Measurements from ENCODE around the gene FNDC3B. TPM values are rescaled to one million over a fixed set of nuclear protein-coding genes. Genes with fewer than 3 reads are reported as not detected.

The FNDC3B gene
- total RNA-seq, 1 donor from 2014 or later, result 153 TPM

DNA sequence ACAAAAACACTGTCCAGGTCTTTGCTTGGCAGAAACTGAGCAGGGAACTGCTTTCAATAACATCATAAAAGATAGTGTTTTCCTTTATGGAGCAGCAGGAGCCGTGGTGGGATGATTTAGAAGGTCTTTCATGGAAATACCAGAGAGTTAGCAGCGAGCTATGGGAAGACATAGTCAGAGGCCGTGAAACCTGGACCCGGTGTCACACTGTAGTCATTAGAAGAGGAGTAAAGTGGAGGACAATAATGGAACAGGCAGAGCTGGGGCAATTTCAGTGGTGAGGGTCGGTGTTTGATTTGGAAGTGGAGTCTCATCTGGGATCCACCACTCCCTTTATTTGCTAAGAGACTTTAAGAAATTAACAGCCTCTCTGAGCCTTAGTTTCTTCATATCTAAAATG, 351.4 kb downstream of the FNDC3B start:
- no peak overlapping the region for H3K27ac ChIP-seq
- H3K36me3 ChIP-seq, result peaks cover 5% of the 10 kb centered on the region
- intact Hi-C loops (cut with DNase I), result no loop called here
- TF ChIP-seq, protein P1, sequence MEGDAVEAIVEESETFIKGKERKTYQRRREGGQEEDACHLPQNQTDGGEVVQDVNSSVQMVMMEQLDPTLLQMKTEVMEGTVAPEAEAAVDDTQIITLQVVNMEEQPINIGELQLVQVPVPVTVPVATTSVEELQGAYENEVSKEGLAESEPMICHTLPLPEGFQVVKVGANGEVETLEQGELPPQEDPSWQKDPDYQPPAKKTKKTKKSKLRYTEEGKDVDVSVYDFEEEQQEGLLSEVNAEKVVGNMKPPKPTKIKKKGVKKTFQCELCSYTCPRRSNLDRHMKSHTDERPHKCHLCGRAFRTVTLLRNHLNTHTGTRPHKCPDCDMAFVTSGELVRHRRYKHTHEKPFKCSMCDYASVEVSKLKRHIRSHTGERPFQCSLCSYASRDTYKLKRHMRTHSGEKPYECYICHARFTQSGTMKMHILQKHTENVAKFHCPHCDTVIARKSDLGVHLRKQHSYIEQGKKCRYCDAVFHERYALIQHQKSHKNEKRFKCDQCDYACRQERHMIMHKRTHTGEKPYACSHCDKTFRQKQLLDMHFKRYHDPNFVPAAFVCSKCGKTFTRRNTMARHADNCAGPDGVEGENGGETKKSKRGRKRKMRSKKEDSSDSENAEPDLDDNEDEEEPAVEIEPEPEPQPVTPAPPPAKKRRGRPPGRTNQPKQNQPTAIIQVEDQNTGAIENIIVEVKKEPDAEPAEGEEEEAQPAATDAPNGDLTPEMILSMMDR (IDR thresholded peaks at IDR 0.05), result no peak
- H3K4me3 ChIP-seq, result no peak overlapping the region
- DNase-seq (no peak), ATAC-seq (no peak)
- H3K4me1 ChIP-seq, result no peaks in the 10 kb centered on the region
- no peaks in the 10 kb centered on the region for H3K9me3 ChIP-seq
- no peaks in the 10 kb centered on the region for H3K27me3 ChIP-seq (ENCODE audit: low read depth)

DNA sequence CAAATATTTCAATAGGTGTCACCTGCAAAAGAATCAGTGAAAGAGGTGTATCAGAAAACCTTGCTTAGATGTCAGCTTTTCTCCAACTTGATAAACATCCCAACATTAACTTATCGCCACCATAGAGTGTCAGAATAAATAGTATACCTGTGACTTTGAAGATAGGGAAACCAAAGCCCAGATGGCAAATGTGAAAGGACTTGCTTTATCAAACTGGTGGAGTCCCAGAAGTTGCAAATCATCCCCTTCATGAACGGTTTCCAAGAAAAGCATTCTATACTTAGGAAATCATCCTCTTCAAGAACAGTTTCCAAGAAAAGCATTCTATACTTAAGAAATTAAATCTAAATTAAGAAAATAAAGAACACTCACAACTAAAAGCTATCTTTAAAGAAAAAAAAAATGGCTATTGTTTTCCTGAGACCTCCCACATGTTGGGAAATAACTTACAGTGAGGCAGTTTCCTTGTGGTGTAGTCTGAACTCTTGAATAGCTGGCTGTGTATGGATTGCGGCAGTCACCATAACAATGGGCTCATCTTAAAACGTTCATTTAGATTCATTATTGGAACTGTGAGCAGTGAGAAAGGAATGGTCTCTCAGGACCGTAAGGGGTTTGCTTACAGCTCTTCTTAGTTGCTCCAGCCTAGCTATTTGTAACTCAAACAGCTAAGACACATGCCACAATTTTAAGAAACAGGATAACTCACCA, 352.4 kb downstream of the FNDC3B start:
- no peaks in the 10 kb centered on the region for H3K4me1 ChIP-seq
- H3K36me3 ChIP-seq, result peaks cover 13% of the 10 kb centered on the region
- intact Hi-C loops (cut with DNase I), result no loop called here
- H3K27me3 ChIP-seq (ENCODE audit: low read depth), result no peaks in the 10 kb centered on the region
- no peaks in the 10 kb centered on the region for H3K9me3 ChIP-seq
- no peak overlapping the region for H3K27ac ChIP-seq
- ATAC-seq (no peak), DNase-seq (no peak)
- TF ChIP-seq, protein P1 (IDR thresholded peaks at IDR 0.05), result no peak
- no peak overlapping the region for H3K4me3 ChIP-seq

DNA sequence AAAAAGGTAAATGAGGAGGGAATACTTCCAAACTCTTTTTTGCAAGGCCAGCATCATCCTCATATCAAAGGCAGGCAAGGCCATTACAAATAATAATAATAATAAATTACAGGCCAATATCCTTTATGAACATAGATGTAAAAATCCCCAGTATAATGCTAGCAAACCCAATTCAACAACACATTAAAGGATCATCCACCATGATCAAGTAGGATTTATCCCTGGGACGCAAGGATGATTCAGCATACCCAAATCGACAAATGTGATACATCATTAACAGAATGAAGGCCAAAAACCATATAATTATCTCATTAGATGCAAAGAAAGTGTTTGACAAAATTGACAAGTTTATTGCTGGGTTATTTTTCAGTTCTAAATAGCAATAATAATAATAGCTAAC, 355.3 kb downstream of the FNDC3B start:
- TF ChIP-seq, protein P1 (IDR thresholded peaks at IDR 0.05), result no peak
- no peaks in the 10 kb centered on the region for H3K9me3 ChIP-seq
- H3K36me3 ChIP-seq, result peaks cover 34% of the 10 kb centered on the region
- ATAC-seq, result no peak
- no peak for DNase-seq
- H3K27me3 ChIP-seq (ENCODE audit: low read depth), result no peaks in the 10 kb centered on the region
- H3K4me1 ChIP-seq, result no peaks in the 10 kb centered on the region
- no peak overlapping the region for H3K4me3 ChIP-seq
- H3K27ac ChIP-seq, result no peak overlapping the region
- intact Hi-C loops (cut with DNase I), result no loop called here

DNA sequence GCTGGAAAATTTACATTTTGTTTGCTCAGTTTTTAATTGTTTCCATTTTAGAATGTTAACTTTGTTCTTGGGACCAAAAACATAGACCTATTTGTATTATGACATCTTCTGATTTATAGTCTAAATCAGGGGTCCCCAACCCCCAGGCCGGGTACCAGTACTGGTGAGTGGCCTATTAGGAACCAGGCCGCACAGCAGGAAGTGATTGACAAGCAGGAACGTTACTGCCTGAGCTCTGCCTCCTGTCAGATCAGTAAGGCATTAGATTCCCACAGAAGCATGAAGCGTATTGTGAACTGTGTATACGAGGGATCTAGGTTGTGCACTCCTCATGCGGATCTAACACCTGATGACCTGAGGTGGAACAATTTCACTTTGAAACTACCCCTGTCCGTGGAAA, 357.0 kb downstream of the FNDC3B start:
- TF ChIP-seq, protein P1 (IDR thresholded peaks at IDR 0.05), result no peak
- no peak overlapping the region for H3K4me3 ChIP-seq
- H3K4me1 ChIP-seq, result no peaks in the 10 kb centered on the region
- intact Hi-C loops (cut with DNase I), result no loop called here
- DNase-seq (no peak), ATAC-seq (no peak)
- H3K36me3 ChIP-seq, result peaks cover 38% of the 10 kb centered on the region
- no peaks in the 10 kb centered on the region for H3K27me3 ChIP-seq (ENCODE audit: low read depth)
- H3K27ac ChIP-seq, result no peak overlapping the region
- H3K9me3 ChIP-seq, result no peaks in the 10 kb centered on the region

DNA sequence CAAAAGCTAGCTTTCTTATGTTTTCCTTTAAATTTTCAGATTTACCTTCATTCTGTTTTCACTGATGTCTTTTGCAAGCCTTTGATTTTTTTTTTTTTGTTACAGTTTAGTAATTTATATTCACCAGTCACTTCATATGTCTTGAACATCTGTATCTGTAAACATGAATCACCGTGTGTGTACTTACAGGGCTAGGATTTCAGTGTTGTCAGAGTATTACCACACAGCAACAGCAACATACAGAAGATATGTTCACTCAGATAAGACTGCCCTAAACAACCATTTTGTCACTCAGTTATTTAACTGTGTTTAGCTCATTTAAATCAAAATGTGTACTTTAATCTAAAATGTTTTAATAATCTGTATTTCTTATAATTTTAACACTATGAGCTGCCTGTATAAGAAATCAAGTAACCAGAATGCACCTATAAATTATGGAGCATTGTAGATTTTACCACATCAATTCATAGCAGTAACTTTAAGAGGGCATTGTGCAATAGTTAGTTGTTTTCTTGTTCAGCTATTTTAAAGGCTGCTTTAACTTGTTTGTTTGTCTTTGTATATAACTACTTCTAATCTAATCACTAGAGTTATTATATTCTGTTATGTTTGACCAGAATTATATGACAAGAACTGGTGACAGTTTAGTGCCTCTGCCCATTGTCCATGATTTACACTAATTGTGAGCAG, 358.5 kb downstream of the FNDC3B start:
- Histone ChIP-seq H3K9me3 (no peaks in the 10 kb centered on the region), H3K27ac (no peak overlapping the region), H3K36me3 (peaks cover 41% of the 10 kb centered on the region), H3K4me1 (no peaks in the 10 kb centered on the region), H3K27me3 (ENCODE audit: low read depth) (no peaks in the 10 kb centered on the region), H3K4me3 (no peak overlapping the region)
- TF ChIP-seq, protein P1 (IDR thresholded peaks at IDR 0.05), result no peak
- intact Hi-C loops (cut with DNase I), result no loop called here
- DNase-seq (no peak), ATAC-seq (no peak)
